ENCODE measurements around the gene OLAH. TPM values are rescaled to one million over a fixed set of nuclear protein-coding genes. Genes with fewer than 3 reads are reported as not detected.

OLAH gene
- total RNA-seq, 1 experiment from 2014 or later, result 0.48 TPM

DNA sequence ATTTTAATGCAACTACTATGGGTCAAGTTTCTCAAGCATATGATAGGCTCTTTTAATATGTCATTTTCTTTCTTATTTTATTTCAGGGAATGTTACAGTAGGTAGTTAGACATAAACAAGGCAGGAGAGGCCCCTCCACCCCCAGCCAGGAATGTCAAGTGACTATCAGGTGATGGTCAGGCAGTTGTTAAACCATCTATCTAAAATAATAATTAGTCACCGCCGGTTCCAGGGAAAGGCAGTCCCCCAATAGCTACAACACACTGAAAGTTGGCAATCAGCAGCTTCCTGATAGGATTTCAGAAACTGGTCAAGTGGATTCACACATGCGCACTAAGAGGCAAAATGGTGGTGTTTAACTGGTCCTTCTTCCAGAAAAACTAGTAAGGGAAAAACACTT lies 9.3 kb downstream of the OLAH start:
- H3K79me1 ChIP-seq (ENCODE audit: insufficient read depth, low read depth, low read length, poor library complexity, severe bottlenecking), result no peaks in the 10 kb centered on the region
- WGBS (ENCODE audit: extremely low coverage, insufficient read length, low lambda C conversion rate), result no CpG with 5 or more reads among the region's 3 CpGs

More for the DNA sequence above, 9.3 kb downstream of the OLAH start:
- H3K27me3 Mint-ChIP-seq (ENCODE audit: low read depth), result no peaks in the 10 kb centered on the region; the same call in 1 of the 2 replicates
- Histone ChIP-seq H3K27ac (ENCODE audit: insufficient read length, low read depth, low read length) (no peak overlapping the region), H3K23me2 (ENCODE audit: insufficient read length, low read depth, low read length, poor library complexity, severe bottlenecking) (no peaks in the 10 kb centered on the region), H3K9me3 (ENCODE audit: control insufficient read depth, low read depth, low read length) (no peaks in the 10 kb centered on the region), H3K14ac (ENCODE audit: insufficient read depth, low read length) (no peak overlapping the region), H2AK5ac (ENCODE audit: insufficient read length, low read length) (no peak overlapping the region), H3K18ac (ENCODE audit: insufficient read length, low read depth, low read length) (no peak overlapping the region), H3K4ac (ENCODE audit: low read depth, low read length) (no peak overlapping the region), H3K23ac (ENCODE audit: insufficient read length, low read depth, low read length) (no peak overlapping the region), H3K56ac (ENCODE audit: insufficient read length, low read depth, low read length) (no peak overlapping the region), H3K79me2 (ENCODE audit: insufficient read depth, low read length) (no peaks in the 10 kb centered on the region), H4K5ac (ENCODE audit: insufficient read length, low read depth, low read length) (no peak overlapping the region), H4K91ac (ENCODE audit: insufficient read length, low read depth, low read length) (no peak overlapping the region), H4K20me1 (ENCODE audit: control insufficient read depth, insufficient read depth, insufficient read length) (no peaks in the 10 kb centered on the region), H2BK120ac (ENCODE audit: low read depth, low read length, poor library complexity, severe bottlenecking) (no peak overlapping the region), H2BK5ac (ENCODE audit: insufficient read length, low read length) (no peak overlapping the region), H2BK20ac (ENCODE audit: low read depth, low read length, poor library complexity, severe bottlenecking) (no peak overlapping the region), H2AFZ (ENCODE audit: low read length) (no peak overlapping the region), H3K4me2 (ENCODE audit: insufficient read depth, insufficient read length, low read length) (no peak overlapping the region), H3K4me1 (ENCODE audit: insufficient read depth, low read length) (no peaks in the 10 kb centered on the region), H2BK15ac (ENCODE audit: low read depth, low read length) (no peak overlapping the region), H3T11ph (ENCODE audit: low read length) (no peak overlapping the region), H2BK12ac (ENCODE audit: insufficient read length, low read depth, low read length) (no peak overlapping the region), H3K9ac (ENCODE audit: extremely low read depth, insufficient read length, low read length) (no peak overlapping the region), H4K8ac (replicated peaks; ENCODE audit: insufficient read length, low read depth, low read length) (no peak overlapping the region), H3K27me3 (ENCODE audit: insufficient read depth, low read length) (no peaks in the 10 kb centered on the region)
- H3K9me3 Mint-ChIP-seq, result no peaks in the 10 kb centered on the region
- H3K36me3 Mint-ChIP-seq (ENCODE audit: insufficient read depth in 1 of 3, low read depth in 3 of 3), result no peaks in the 10 kb centered on the region
- no peaks in the 10 kb centered on the region for H3K4me1 Mint-ChIP-seq
- H3K27ac Mint-ChIP-seq, result no peak overlapping the region
- H3K4me3 Mint-ChIP-seq, result no peak overlapping the region
- no peak for DNase-seq
- TF ChIP-seq, protein P1, sequence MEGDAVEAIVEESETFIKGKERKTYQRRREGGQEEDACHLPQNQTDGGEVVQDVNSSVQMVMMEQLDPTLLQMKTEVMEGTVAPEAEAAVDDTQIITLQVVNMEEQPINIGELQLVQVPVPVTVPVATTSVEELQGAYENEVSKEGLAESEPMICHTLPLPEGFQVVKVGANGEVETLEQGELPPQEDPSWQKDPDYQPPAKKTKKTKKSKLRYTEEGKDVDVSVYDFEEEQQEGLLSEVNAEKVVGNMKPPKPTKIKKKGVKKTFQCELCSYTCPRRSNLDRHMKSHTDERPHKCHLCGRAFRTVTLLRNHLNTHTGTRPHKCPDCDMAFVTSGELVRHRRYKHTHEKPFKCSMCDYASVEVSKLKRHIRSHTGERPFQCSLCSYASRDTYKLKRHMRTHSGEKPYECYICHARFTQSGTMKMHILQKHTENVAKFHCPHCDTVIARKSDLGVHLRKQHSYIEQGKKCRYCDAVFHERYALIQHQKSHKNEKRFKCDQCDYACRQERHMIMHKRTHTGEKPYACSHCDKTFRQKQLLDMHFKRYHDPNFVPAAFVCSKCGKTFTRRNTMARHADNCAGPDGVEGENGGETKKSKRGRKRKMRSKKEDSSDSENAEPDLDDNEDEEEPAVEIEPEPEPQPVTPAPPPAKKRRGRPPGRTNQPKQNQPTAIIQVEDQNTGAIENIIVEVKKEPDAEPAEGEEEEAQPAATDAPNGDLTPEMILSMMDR (conservative IDR thresholded peaks at IDR 0.05), result no peak
